ENCODE data around the gene COMT.
A peak's percentile ranks its signal among the peaks of the same experiment; 100 is the strongest.

The COMT gene

DNA sequence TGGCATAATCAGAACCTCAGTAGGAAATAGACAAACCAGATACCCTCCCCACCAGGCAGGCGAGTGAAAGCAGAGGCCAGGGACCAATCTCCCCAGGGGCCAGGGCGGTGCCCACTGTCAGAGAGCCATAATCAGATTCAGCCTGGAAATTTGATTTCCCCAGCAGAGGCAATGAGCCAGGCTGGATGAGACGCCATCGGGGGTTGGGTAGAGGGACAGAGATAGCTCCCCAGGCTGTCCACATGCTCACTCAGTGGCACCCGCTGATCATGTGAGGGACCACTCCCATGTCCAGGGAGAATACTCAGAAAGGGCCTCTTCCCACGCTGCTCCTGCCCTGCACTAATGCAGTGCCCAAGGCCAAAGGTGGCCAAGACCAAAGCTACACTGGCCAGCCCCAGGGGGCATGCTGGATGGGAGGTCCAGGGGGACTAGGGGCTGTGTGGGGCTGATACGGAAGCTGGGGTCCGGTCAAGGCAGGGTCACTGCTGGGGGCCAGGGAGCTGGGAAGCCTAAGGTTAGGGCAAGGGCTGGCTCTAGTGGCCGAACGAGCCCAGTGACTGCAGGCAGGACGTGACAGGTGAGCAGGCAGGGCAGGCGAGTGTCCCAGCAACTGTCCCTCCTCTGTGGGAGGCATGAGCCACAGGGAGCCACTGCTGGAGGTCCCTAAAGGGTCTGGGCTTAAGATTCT lies 55.3 kb downstream of the COMT start:
- no peak for DNase-seq

DNA sequence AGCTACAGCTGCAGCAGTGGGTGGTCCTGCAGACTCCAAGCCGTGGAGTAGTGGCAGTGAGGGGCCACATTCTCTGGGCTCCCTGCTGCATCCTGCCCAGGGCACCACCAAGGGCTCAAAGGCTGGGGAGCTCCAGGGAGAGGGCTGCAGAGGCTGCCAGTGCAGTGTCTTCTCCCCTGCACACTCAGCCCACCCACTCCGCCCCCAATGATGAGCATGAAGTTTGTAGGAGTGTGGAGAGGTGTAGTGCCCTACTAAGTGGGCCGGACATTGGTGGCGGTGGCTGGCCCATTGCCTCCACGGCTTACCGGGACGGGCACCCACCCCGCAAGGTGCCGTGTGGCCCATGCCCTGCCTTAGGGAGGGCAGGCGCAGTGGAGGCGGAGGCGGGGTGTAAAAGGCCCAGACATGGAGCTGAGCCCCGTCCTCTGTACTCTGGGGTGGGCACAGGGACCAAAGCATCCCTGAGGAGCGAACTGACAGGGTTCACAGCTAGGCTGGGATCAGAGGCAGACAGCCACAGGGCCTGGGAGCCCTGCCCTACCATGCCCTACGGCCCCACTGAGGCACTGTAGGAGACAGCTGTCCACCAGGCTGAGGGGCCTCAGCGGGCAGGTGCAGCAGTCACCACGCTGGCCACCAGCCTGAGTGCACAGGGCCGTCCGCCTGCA lies 56.1 kb downstream of the COMT start:
- DNase-seq: no peak

DNA sequence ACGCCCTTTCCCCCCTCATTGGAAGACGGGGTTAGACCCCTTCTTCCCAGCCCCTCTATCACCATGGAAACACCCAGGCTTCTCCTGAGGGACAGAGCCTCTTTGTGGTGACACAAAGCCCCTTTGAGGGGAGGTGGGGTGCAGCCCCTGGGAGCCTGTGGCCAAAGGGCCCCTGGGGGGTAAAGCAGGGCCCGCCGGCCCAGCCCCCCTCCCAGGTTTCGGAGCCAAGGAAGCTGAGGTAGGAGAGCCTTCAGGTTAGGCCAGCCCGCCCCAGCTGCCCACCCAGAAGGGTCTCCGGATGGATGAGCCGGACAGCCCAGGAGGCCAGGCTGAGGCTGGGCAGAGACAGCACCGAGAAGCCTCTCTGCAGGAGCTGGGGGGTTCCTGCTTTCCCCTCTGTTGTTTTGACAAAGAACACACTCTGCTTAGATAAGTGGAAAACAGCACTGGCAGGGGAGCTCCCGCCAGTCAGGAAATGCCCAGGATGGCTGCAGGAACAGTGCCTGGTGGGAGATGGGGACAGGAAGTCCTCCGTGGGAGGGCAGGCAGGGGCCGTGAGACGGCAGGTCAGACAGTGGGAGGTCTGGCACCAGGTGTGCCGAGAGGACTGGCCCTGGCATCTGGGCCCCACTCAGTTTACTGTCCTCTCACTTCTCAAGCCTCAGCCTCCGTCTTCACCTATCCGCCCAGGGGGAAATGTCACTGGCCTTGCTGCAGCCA lies 56.8 kb downstream of the COMT start:
- peak in 2 of 3 experiments; percentile 46 to 73 for DNase-seq

DNA sequence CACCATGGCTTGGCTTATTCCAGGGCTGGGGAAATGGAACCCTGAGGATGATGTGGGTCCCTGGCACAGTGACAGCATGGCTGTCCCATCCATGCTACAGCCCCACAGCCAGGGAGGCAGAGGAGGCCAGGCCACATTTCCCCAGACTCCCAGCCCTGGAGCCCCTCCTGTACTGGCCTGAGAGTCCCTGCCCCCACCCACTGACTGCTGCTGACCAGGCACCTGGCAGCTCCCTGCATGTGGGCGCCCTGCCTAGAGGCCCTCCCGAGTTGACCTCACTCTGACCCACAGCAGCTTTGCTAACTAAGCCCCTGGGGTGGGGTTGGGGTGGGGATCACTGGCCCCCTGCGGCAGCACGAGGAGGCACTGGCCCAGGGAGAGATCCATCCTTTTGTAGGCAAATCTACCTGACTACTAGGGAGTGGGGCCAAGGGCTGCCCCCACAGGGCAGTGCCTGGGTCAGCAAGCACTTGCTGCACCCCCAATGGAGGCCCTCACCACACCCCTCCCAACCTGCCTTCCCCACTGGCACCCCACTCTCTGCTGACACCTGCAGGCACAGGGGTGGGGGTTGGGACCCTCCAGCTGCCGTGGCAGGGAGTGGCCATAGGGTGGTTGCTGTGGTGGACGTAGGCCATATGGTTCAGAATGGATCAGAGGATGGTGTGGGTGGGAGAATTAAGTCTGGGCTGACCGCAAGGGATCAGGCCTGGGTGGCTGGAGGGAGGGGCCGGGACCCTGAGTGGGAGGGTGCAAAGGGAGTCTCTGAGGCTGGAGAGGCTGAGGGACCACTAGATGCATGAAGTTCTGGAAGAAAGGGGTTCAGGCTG lies 57.6 kb downstream of the COMT start:
- peak in 1 of 3 experiments; percentile 51 for DNase-seq

DNA sequence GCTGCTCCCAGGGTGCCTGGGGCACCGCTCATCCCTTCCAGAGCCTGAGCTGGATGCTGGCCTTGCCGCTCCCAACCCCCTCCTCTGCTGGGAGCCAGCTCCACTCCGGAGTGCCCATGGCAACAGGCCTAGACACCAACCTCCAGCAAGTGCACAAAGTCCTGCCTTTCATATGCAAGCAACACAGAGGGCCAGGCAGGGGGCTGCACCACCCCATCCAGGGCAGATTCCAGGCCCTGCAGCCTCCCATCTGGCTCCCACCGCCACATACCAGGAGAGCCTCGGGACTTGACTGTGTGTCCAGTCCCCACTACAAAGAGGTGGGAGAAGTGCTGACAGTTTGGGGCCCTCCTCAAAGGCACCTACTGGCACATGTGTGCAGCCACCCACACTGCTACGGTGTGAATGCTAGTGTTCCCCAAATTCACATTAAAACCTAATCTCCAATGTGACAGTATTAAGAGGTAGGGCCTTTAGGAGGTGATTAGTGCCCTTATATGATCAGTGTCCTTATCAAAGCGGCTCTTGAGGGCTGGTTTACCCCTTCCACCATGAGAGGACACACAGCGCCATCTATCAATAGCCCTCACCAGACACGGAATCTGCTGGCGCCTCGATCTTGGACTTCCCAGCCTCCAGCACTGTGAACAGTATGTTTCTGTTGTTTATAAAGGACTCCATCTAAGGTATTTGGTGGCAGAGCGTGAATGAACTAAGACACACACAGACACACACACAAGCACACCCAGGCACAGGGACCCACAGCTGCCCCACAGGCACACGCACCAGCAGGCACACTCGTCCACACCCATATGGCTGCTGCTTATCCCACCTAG lies 58.9 kb downstream of the COMT start:
- peak in 1 of 3 experiments; percentile 39 for DNase-seq

DNA sequence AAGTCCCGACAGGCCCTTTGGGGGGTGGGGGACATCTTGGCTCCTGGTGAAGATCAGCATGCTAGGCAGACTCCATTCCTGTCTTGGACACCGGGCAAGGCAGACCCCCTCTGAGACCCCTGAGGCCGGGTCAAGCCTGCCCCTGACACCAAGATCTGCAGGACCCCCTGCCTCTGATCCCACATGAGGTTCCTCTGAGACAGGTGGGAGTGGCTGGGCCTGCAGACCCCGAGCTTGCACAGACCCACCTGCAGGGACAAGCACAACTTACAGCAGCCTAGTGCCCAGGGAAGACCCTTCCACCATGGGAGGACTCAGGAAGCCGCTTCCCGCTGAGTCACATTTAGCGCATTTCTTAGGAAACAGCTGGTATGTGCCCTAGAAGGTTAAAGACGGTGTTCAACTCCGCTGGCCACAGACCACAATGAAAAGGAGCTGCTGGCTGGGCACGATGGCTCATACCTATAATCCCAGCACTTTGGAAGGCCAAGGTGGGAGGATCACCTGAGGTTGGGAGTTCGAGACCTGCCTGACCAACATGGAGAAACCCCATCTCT lies 59.6 kb downstream of the COMT start:
- DNase-seq: no peak

DNA sequence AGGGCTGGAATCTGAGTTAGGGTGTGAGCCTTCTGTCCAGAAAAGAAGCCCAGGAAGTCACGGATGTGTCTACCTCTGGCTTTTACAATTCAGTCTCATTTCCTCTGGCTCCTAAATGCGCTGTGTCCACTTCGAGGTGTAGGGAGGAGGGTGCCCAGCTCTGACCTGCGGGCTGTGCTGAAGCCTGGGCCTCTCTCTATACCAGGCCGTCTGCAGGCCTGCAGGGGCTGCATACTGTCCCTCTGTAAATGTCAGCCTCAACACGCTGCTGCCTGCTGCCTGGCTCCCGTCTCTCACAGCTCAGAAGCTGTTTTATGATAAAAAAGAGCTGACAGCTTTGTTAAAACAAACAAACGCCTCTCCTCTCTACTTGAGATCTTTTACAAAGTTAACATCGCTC lies 60.6 kb downstream of the COMT start:
- DNase-seq: no peak

DNA sequence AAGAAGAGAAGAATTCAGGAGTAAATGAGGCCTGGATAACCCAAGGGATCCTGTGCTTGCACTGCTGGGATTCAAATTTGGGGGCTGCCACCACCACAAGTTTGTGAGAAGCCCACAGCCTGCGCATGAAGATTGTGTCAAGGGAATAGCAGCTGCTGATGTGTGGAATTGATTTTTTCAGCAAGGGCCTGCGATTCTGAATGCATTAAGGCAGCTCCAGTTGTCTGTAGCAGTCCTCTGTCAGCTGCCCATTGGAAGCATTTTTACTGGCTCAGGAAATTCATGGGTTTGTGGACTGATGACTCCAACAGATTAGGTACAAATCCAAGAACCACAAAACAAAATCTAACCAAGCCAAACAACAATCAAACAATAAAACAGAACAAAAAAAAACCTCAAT lies 61.1 kb downstream of the COMT start:
- DNase-seq: no peak

DNA sequence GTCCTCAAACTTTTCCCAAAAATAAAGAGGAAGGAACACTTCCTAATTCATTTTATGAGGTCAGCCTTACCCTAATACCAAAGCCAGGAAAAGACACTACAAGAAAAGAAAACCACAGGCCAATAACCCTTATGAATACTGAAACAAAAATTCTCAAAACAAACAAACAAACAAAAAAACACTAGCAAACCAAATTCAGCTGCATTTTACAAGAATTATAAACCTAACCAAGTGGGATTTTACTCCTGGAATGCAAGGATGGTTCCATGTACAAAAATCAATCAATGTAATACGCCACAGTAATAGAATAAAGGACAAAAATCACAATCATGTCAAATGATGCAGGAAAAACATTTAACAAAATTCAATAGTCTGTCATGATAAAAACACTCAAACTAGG lies 61.7 kb downstream of the COMT start:
- DNase-seq: no peak

DNA sequence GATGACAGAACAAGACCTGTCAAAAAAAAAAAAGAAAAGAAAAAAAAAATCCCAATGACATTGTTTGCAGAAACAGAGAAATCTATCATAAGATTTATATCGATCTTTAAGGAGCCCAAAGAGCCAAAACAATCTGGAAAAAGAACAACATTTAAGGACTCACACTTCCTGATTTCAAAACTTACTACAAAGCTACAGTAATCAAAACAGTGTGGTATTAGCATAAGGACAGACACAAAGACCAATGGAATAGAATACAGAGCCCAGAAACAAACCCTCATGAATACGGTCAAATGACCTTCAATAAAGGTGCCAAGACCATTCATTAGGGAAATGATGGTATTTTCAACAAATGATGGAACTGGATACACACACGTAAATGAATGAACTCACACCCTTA lies 62.9 kb downstream of the COMT start:
- no peak for DNase-seq

DNA sequence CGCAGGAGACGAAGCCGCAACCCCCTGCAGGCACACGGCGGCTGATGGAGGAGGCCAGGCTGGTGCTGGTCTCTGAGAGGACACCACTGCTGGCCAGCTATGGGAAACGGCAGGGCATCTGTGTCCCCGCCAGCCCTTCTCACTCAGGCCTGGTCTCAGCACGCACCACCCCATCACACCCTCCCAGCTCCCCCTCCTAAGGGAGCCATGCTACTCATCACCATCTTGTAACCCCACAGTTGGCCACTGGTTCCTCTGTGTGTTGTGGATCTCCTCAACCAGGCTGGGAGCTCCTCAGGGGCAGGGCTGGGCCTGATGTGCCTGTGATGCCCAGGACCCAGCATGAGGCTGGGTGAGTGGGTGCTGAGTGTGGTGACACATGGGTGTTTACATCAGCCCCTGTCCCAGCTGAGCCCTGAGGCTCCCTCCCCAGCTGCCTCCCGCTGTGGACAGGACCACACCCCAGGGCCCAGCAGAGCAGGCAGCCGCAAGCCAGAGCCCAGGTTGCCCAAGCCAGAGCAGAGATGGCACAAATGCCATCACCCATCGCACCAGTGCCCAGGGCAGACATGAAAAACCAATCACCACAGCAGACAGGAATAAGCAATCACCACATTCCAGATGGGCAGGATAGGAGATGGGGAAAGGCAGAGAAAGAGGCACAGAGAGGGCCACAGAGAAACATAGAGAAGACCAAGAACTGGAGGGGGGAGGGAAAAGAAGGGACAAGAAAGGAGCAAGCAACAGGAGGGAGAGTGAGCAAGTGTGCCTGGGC lies 66.8 kb downstream of the COMT start:
- no peak for DNase-seq

DNA sequence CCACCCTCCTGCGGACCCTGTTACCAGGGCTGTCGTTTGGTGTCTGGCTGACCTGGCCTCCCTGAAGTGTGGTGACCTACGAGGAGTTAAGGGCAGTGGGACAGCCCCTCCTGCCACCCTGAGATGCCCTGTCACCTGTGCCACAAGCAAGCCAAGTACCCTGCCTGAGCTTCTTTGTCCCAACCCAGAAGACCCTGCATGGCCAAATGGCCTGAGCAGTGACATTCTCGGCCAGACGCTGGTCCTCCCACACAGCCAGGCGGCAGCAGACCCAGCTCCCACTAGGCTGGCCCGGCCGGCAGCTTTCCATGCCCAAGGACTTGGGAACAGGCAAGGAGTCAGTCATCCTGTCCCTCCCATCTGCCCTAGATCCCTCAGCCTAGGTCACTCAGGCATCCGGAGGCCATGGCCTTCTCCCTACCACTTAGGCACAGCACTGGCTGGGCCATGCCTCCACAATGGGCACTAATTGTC lies 67.5 kb downstream of the COMT start:
- DNase-seq: no peak

DNA sequence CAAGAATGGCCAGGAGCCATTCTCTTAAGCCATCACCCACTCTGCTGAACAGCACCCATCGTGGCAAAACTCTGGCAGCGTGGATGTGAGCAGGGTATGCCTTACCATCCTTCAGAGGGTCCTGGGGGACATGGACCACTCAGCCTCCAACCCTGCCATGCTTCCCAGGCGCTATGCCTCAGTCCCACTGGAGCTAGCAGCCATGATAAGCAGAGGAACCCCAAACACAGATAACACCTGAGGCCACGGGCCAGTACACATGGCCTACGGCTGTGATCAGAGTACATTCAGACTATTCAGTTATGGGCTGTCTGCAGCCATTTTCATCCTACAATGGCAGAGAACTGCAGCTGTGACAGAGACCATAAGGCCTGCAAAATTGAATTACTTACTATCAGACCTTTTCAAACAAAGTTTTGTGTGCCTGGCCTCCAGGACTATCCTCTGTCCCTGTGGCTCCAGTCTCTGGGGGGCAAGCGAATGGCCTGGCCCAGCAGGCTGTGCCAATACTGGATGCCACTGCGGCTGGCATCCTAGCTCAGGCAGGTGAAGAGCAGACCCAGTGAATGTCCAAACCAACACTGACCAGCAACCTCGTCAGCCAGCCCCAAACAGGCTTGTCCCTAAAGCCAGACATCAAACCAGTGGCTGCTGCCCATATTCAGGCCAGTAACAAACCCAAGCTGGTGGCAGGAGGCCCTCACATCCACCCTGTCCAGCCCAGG lies 68.2 kb downstream of the COMT start:
- no peak for DNase-seq

DNA sequence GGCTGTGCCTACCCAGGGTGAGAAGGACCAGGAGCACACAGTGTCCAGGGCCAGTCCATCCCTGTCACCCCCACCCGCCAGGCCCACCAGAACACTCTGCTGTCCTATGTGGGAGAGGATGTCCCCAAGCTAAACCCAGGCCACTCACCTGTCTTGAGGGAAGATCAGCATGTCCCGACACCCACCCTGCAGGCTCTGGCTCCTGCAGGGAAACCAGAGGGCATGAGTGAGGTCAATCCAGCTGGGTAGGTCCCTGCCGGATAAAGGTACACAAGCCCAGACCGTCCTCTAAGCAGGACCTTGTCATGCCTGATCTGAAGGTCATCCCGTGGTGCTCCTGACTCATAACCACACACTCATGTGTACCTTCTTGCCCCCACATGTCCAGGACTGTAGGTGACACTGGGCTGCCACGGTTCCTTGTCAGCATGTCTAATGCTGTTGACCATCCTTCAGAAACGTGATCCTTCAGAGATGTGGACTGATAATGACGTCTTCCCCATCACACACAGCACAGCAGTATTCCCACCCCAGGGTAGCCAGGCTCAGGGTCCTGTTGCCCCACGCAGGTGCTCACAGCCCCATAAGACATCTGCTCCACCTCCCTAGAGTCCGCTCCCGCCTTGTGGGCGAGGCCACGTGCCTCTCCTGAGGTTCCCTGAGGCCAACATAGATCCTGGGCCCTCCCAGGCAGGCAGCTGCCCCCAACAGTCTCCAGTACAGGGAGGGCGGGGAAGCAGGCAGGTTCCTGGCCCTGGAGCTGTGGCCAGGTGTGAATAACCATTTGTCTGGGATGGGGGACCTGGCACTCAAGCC lies 68.9 kb downstream of the COMT start:
- DNase-seq: no peak

DNA sequence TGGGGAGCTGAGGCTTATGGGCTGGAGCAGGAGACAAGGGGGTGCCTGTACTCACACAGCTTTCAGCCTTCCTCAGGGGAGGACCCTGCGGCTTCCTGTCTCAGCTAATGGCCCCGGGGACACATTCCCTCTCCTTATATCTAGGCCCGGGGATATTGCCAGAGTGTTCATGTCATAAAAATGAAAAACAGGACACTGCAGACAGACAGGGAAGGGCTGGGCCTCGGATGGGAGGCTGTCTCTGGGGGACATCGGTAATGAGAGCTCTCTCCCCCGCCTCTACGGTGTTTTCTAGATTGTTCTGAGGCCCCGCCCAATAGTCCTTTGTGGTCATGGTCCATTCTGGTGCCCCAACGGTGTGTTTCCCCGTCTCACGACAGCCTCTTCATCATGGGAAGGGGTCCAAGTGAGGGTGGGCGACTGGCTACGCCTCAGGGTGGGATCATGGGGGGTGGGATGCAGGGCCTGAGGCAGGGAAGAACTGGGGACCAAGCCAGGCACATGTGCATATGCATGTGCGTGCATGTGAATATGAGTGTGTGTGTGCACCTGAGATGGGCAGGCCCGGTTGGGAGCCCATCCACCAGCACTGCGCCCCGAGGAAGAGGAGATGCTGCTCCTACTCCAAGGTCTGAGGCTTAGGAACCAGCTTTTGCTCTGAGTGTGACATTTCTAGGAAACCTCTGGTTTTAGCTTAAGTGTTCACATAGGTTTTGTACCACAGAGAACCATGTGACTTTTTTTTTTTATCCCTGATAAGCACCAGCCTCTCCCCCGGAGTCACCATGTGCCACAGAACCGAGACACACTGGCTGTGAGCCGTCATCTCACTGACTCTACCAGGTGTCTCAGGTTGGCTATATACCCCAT lies 69.8 kb downstream of the COMT start:
- DNase-seq: no peak

DNA sequence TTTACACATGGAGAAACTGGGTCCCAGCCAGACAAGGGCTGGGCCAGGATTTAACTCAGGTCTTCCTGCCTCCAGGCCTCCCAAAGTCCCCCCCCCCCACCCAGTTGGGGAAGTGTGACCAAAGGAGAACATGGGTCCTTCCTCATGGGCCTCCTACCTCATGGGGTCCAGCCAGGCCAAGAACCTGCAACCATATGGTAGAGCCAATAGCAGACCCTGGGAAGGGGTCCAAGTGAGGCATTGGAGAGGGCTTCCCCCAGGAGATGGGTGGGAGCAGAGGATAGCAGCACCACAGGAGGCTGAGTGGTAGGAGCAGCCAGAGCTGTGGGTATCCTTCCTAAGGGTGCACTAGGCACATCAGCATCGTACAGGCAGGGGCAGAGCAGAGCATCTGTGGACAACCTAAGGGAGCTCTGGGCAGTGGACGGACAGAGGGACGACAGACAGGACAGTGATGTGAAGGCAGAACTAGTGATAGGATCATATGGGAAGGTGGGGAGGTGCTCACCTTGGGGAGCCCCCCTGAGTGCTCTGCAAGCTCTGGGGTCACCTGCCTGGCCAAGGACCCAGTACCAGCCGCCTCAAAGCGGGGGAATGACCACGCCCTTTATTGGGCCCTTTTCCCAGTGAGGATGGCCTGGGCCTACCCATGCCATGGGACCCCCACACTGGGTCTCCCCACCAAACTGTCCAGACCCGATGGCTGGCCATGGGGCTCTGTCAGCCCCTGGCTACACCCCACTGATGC lies 70.6 kb downstream of the COMT start:
- no peak for DNase-seq

DNA sequence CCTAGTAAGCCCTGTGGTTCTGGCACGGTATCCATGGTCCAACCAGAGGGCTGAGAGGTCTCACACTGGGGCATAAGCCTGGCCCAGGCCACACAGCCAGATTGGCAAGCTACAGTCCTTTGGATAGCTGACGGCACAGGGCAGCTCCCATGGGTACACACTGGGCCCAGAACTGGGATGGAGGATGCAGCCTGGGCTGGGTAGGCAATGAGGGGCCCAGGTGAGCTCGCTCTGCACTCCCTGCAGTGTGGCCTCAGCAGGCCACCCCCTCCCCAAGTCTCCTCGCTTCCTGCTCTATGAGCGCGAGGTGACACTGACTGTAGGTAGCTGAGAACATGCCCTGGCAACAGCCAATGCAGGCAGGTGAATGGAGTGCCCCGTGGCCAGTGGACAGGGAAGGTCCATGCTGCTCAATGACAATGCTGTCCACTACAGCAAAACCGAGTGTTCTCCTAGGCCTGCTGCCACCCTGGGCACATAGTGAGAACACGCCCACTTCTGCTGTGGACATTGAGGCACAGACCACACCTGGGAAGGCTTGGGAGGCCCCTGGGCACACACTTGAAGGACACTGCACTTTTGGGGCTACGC lies 71.3 kb downstream of the COMT start:
- DNase-seq: no peak
